Measurements from ENCODE around the gene POLG. TPM values are rescaled to one million over a fixed set of nuclear protein-coding genes. Genes with fewer than 3 reads are reported as not detected.

POLG gene
- total RNA-seq, 4 donors from 2014 or later, result 63.7 to 136 (median 120) TPM

DNA sequence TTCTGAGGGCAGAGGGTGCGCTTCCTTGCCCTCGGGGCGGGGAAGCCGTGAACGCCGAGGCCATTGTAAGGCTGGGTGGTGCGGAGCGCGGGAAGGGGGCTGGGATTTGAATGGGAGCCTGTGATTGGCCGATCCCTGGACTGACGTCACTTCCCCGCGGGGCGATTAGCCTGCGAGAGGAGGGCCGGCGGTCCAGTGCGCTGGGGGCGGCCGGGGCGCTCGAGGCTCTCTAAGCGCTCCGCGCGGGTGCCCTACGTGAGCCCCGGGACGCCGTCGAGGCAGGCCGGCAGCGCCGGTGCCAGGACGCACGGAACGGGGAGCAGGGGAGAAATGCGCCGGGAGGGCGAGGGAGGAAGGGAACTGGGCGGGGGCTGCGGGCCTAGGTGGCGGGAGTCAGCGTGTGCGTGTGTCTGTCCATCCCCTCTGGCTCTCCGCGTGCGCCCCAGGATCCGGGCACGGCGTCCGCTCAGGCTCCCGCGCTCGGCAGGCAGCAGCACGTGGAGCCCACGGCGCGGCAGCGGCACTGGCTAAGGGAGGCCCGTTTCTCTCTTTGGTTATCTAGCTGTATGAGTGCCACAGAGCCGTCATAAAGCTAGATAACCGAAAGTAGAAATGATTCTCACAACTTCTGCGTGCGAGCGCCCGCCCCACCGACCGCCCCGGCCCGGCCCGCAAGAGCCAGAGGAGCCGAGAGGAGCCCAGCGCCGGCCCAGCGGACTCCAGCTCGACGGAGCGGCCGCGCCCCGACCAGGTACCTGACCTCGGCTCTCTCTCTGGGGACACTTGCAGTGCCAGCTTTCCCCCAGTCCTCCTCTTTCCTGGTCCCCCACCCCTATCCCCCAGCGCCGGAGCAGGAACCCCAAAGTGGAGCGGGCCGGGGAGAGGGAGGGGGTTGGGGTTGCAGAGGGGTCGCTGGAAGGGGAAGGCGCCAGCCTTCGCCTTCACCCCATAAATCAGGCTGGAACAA, 33.1 kb upstream of the POLG start:
- Histone ChIP-seq H3K36me3 (no peaks in the 10 kb centered on the region), H3K9me3 (no peaks in the 10 kb centered on the region), H3K27ac (no peak overlapping the region), H3K27me3 (peaks cover 0 to 93% of the 10 kb centered on the region in 2 donors), H3K4me1 (peaks cover 0 to 24% (median 0%) of the 10 kb centered on the region in 4 donors), H3K4me3 (peak overlapping the region in 2 of 4 donors; percentile 12 to 21)
- DNase-seq, result no peak
- TF ChIP-seq POLR2A (IDR thresholded peaks at IDR 0.05), result no peak
- TF ChIP-seq, protein P1, sequence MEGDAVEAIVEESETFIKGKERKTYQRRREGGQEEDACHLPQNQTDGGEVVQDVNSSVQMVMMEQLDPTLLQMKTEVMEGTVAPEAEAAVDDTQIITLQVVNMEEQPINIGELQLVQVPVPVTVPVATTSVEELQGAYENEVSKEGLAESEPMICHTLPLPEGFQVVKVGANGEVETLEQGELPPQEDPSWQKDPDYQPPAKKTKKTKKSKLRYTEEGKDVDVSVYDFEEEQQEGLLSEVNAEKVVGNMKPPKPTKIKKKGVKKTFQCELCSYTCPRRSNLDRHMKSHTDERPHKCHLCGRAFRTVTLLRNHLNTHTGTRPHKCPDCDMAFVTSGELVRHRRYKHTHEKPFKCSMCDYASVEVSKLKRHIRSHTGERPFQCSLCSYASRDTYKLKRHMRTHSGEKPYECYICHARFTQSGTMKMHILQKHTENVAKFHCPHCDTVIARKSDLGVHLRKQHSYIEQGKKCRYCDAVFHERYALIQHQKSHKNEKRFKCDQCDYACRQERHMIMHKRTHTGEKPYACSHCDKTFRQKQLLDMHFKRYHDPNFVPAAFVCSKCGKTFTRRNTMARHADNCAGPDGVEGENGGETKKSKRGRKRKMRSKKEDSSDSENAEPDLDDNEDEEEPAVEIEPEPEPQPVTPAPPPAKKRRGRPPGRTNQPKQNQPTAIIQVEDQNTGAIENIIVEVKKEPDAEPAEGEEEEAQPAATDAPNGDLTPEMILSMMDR (IDR thresholded peaks at IDR 0.05), result no peak

DNA sequence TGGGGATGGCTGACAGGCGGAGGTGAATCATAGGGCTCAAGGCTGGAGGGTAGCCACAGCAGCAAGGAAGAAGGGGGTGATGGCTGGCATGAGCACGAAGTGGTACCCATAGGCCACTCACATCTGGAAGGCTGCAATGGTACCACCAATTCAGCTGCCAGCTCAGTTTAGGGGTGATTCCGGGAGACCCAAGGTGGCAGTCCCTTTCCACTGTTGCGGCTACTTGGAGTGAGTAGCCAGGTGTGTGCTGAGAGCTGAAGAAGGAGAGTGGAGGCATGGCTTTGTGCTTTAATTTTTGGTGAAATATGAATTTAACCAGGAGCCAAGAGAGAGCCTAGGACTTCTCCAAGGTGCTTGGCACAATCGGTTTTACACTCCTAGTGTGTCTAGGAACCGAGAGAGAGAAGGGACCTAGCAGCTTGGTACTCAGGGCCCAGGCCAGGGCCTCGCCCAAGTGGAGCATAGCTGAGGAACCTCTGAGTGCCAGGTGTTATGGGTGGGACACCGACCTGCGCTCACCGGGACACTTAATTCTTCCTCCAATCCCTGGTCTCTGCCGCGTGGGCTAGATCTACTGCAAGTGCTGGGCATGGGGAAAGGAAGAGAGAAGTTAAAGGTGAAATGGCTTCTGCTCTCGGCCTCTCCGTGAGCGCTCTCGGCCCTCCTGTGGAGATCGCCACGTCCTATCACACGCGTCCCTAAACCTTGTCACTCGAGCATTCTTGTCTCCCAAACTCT, 32.2 kb upstream of the POLG start:
- Histone ChIP-seq H3K4me1 (peaks cover 0 to 33% (median 6%) of the 10 kb centered on the region in 4 donors), H3K9me3 (no peaks in the 10 kb centered on the region), H3K4me3 (no peak overlapping the region), H3K36me3 (no peaks in the 10 kb centered on the region), H3K27me3 (peaks cover 0 to 93% of the 10 kb centered on the region in 2 donors), H3K27ac (no peak overlapping the region)
- TF ChIP-seq POLR2A (IDR thresholded peaks at IDR 0.05), result no peak
- TF ChIP-seq, protein P1 (IDR thresholded peaks at IDR 0.05), result no peak
- no peak for DNase-seq

DNA sequence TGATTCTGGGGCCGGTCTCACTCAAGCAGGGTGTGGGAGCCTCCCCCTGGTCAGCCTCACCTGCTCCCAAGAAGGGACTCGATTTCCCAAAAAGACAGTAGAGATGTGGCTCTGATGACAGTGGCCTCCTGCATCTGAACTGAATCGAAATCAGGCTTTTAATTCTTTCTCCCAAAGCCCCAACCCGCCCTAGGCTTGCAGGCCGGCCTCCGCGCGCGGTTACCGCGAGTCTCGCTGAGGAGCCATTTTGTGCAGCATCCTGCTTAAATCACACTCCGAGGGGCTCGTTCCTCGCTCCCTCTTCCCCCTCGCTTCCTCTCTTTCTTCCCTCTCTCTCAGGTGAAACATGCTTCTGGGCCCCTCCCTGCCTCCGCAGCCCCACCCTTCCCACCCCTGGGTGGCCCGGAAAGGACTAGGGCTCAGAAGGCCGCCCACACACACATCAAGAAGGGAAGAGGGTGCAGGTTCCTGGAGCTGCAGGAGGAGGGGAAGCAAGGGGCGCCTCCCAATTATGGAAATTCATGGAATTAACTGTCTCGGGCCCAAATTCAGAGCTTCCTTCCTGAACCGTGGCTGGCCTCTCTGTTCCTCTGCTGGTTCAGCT, 30.9 kb upstream of the POLG start:
- TF ChIP-seq, protein P1 (IDR thresholded peaks at IDR 0.05), result no peak
- no peak for TF ChIP-seq POLR2A (IDR thresholded peaks at IDR 0.05)
- DNase-seq, result no peak
- Histone ChIP-seq H3K4me3 (no peak overlapping the region), H3K36me3 (no peaks in the 10 kb centered on the region), H3K27ac (no peak overlapping the region), H3K9me3 (no peaks in the 10 kb centered on the region), H3K4me1 (peaks cover 0 to 23% (median 7%) of the 10 kb centered on the region in 4 donors), H3K27me3 (peaks cover 0 to 85% of the 10 kb centered on the region in 2 donors)

DNA sequence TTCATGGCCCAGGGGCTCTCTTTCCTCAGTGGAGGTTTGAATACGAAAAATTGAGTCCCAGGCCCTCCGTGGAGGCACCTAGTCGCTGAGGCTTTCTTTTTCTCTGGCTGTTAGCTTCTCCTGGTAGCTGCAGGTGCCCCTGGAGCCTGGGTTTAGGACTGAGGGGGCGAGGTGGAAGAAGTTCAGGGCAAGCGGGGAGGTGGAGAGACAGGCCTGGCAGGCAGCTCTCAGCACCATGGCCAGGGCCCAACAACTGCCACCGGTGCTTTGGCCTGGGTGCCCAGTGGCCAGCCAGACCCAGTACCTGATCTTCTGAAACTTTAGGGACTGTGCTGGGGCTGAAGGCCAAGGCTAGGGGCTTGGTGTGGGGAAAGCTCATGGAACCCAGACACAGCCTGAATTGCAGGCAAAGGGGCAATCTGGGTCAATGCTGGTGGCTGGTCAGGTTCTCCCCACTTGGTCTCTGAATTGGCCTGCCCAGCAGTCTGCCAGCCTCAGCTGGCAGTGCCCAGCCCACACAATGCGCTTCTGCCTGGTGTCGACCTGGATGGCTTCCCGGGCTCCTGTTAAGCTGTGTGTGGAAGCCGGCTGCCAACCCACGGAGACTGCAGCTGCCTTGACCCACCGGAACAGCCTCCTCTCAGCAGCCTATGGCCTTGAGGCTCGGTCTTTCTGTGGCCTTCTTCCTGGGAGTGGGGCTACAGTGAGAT, 30.3 kb upstream of the POLG start:
- TF ChIP-seq, protein P1 (IDR thresholded peaks at IDR 0.05), result no peak
- no peak for TF ChIP-seq POLR2A (IDR thresholded peaks at IDR 0.05)
- Histone ChIP-seq H3K36me3 (no peaks in the 10 kb centered on the region), H3K4me3 (no peak overlapping the region)

DNA sequence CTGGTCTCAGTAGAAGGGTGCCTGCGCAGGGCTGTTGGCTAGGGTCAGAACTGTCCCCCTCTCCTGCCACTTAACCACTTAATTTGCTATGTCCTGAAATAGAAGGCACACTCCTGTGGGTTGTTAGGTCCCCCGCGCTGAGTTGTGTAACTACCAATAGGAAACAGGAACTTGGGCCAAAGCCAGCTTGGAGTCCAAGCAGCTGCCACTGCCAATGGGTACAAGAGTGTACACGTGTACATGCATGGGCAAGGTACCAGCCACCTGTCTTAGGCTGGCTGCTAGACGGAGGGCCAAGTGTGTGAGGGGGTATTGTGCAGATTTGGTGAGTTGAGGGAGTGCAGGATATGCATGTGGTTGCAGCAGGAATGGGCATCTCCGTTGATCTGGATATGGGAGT, 29.7 kb upstream of the POLG start:
- Histone ChIP-seq H3K27ac (no peak overlapping the region), H3K9me3 (no peaks in the 10 kb centered on the region), H3K4me3 (no peak overlapping the region), H3K36me3 (no peaks in the 10 kb centered on the region), H3K27me3 (peaks cover 0 to 86% of the 10 kb centered on the region in 2 donors), H3K4me1 (peaks cover 1 to 25% (median 7%) of the 10 kb centered on the region in 4 donors)
- no peak for TF ChIP-seq POLR2A (IDR thresholded peaks at IDR 0.05)
- TF ChIP-seq, protein P1 (IDR thresholded peaks at IDR 0.05), result no peak
- no peak for DNase-seq

More for the DNA sequence above, 30.3 kb upstream of the POLG start:
- peaks cover 0 to 85% of the 10 kb centered on the region in 2 donors for H3K27me3 ChIP-seq
- H3K9me3 ChIP-seq, result no peaks in the 10 kb centered on the region
- no peak overlapping the region for H3K27ac ChIP-seq
- peaks cover 0 to 23% (median 7%) of the 10 kb centered on the region in 4 donors for H3K4me1 ChIP-seq
- DNase-seq, result no peak

Measured in Peyer's patch (tissue), 4 donors.